GM06990 (cell line): Measurements from ENCODE around the gene ASB10.
A peak's percentile ranks its signal among the peaks of the same experiment; 100 is the strongest.

Experiments
- DNase-seq: peaks from one replicate; pipeline ENCODE4 v3.0.0-alpha.2; 2011; ENCODE audit not compliant: insufficient read length; ENCODE audit errors: extremely low read depth
- H3K27me3 ChIP-seq: replicated peaks from 2 replicates; pipeline ENCODE4 v1.6.0; 2011; ENCODE audit warnings: low read length; ENCODE audit not compliant: control insufficient read depth, insufficient read depth
- H3K36me3 ChIP-seq: 2 replicates; pipeline ENCODE4 v1.5.1; 2011; ENCODE audit warnings: low read length; ENCODE audit not compliant: control insufficient read depth, insufficient read depth
- H3K4me3 ChIP-seq: replicated peaks from 2 replicates; pipeline ENCODE4 v1.5.1; 2011; ENCODE audit warnings: low read depth, mild to moderate bottlenecking, control low read depth, low read length
- CTCF ChIP-seq: IDR thresholded peaks from 2 replicates; pipeline ENCODE4 v1.5.1; 2011; ENCODE audit warnings: low read length, control low read depth, mild to moderate bottlenecking, inconsistent platforms; ENCODE audit not compliant: insufficient read depth, poor library complexity, severe bottlenecking

ASB10 gene

GRCh38 chr7:151232091-151232916 lies 45.3 kb upstream of the ASB10 start, which contains the start of gene CHPF2:
Gene CHPF2, plus strand, starts transcription at chr7:151232483. Its CDS starts 1,529 bp downstream, at chr7:151234012.
- TF ChIP-seq CTCF: no peak
- Histone ChIP-seq H3K36me3 (peaks cover 14% of the 10 kb centered on the region), H3K27me3 (no peaks in the 10 kb centered on the region), H3K4me3 (peak within 1 kb of the TSS; percentile 99)
- DNase-seq: peak; percentile 91

- peaks cover 7% of the 10 kb centered on the region for H3K36me3 ChIP-seq
- H3K4me3 ChIP-seq: no peak overlapping the region
- no peak for TF ChIP-seq CTCF
- DNase-seq: no peak
- H3K27me3 ChIP-seq: no peaks in the 10 kb centered on the region
Measured at GRCh38 chr7:151231080-151231479, 44.0 kb upstream of the ASB10 start.

GRCh38 chr7:151229249-151229648 lies 42.2 kb upstream of the ASB10 start:
- no peak for DNase-seq
- no peak for TF ChIP-seq CTCF
- peaks cover under 1% of the 10 kb centered on the region for H3K36me3 ChIP-seq
- no peaks in the 10 kb centered on the region for H3K27me3 ChIP-seq
- no peak overlapping the region for H3K4me3 ChIP-seq

GRCh38 chr7:151228024-151228866 lies 41.2 kb upstream of the ASB10 start:
- no peaks in the 10 kb centered on the region for H3K27me3 ChIP-seq
- no peak for TF ChIP-seq CTCF
- no peak for DNase-seq
- H3K36me3 ChIP-seq: peaks cover 8% of the 10 kb centered on the region
- H3K4me3 ChIP-seq: peak overlapping the region; percentile 92

- Histone ChIP-seq H3K27me3 (no peaks in the 10 kb centered on the region), H3K36me3 (peaks cover 10% of the 10 kb centered on the region), H3K4me3 (peak within 1 kb of the TSS; percentile 92)
- TF ChIP-seq CTCF: peak; percentile 5
- peak; percentile 98 for DNase-seq
Measured at GRCh38 chr7:151226875-151227782, 40.1 kb upstream of the ASB10 start, which contains the start of gene ABCF2. Gene ABCF2, minus strand, starts transcription at chr7:151227205. Its CDS starts 747 bp downstream, at chr7:151226458.
